ENCODE data around the gene MDM2. TPM values are rescaled to one million over a fixed set of nuclear protein-coding genes. Genes with fewer than 3 reads are reported as not detected.

The MDM2 gene
- total and polyA plus RNA-seq, 2 donors (not counting 1 experiment from before 2014, with no cell fraction given), result 46.6 to 240 TPM

- Histone ChIP-seq H3K27ac (ENCODE audit: insufficient read depth, low read length) (no peak overlapping the region), H3K4me3 (replicated peaks in 1 of 4; ENCODE audit: control extremely low read depth in 1 of 4, insufficient read depth in 1 of 4, low read depth in 3 of 4, low read length in 4 of 4) (no peak overlapping the region), H3K36me3 (ENCODE audit: control insufficient read depth, insufficient read depth, low read length) (no peaks in the 10 kb centered on the region), H4K20me1 (ENCODE audit: control insufficient read depth, extremely low read depth, insufficient read depth, low read length) (no peaks in the 10 kb centered on the region), H3K9ac (ENCODE audit: insufficient read depth, low read length) (no peak overlapping the region), H3K79me2 (ENCODE audit: control insufficient read depth, insufficient read depth, low read length) (no peaks in the 10 kb centered on the region), H3K27me3 (ENCODE audit: control insufficient read depth, insufficient read depth, low read length) (no peaks in the 10 kb centered on the region), H2AFZ (ENCODE audit: low read length) (no peak overlapping the region), H3K4me2 (ENCODE audit: extremely low read depth, insufficient read depth, low read length) (no peak overlapping the region), H3K9me3 (ENCODE audit: control insufficient read depth, insufficient read depth, low read depth, low read length) (no peaks in the 10 kb centered on the region), H3K4me1 (ENCODE audit: control insufficient read depth, extremely low read depth, insufficient read depth, low read length) (no peaks in the 10 kb centered on the region)
- no peak for DNase-seq (ENCODE audit: low read depth in 2 of 2)
- TF ChIP-seq CTCF (conservative IDR thresholded peaks at IDR 0.05 in 1 of 2, IDR thresholded peaks at IDR 0.05 in 1 of 2; ENCODE audit: low read depth in 1 of 2, low read length in 2 of 2) (no peak), EZH2 (IDR thresholded peaks at IDR 0.05; ENCODE audit: low read length, missing control alignments) (no peak)
These were observed 42.3 kb upstream of the MDM2 start for GRCh38 chr12:68765696-68766095.

GRCh38 chr12:68766646-68767045 lies 41.3 kb upstream of the MDM2 start:
- Histone ChIP-seq H4K20me1 (ENCODE audit: control insufficient read depth, extremely low read depth, insufficient read depth, low read length) (no peaks in the 10 kb centered on the region), H3K4me2 (ENCODE audit: extremely low read depth, insufficient read depth, low read length) (no peak overlapping the region), H3K4me3 (replicated peaks in 1 of 4; ENCODE audit: control extremely low read depth in 1 of 4, insufficient read depth in 1 of 4, low read depth in 3 of 4, low read length in 4 of 4) (no peak overlapping the region), H3K27ac (ENCODE audit: insufficient read depth, low read length) (no peak overlapping the region), H3K79me2 (ENCODE audit: control insufficient read depth, insufficient read depth, low read length) (no peaks in the 10 kb centered on the region), H3K9me3 (ENCODE audit: control insufficient read depth, insufficient read depth, low read depth, low read length) (no peaks in the 10 kb centered on the region), H2AFZ (ENCODE audit: low read length) (no peak overlapping the region), H3K36me3 (ENCODE audit: control insufficient read depth, insufficient read depth, low read length) (no peaks in the 10 kb centered on the region), H3K27me3 (ENCODE audit: control insufficient read depth, insufficient read depth, low read length) (no peaks in the 10 kb centered on the region), H3K4me1 (ENCODE audit: control insufficient read depth, extremely low read depth, insufficient read depth, low read length) (no peaks in the 10 kb centered on the region), H3K9ac (ENCODE audit: insufficient read depth, low read length) (no peak overlapping the region)
- DNase-seq (ENCODE audit: low read depth in 2 of 2), result no peak
- TF ChIP-seq CTCF (conservative IDR thresholded peaks at IDR 0.05 in 1 of 2, IDR thresholded peaks at IDR 0.05 in 1 of 2; ENCODE audit: low read depth in 1 of 2, low read length in 2 of 2) (no peak), EZH2 (IDR thresholded peaks at IDR 0.05; ENCODE audit: low read length, missing control alignments) (no peak)

GRCh38 chr12:68767191-68767590 lies 40.8 kb upstream of the MDM2 start:
- Histone ChIP-seq H3K4me3 (replicated peaks in 1 of 4; ENCODE audit: control extremely low read depth in 1 of 4, insufficient read depth in 1 of 4, low read depth in 3 of 4, low read length in 4 of 4) (no peak overlapping the region), H3K79me2 (ENCODE audit: control insufficient read depth, insufficient read depth, low read length) (no peaks in the 10 kb centered on the region), H2AFZ (ENCODE audit: low read length) (no peak overlapping the region), H3K9me3 (ENCODE audit: control insufficient read depth, insufficient read depth, low read depth, low read length) (no peaks in the 10 kb centered on the region), H3K4me2 (ENCODE audit: extremely low read depth, insufficient read depth, low read length) (no peak overlapping the region), H4K20me1 (ENCODE audit: control insufficient read depth, extremely low read depth, insufficient read depth, low read length) (no peaks in the 10 kb centered on the region), H3K4me1 (ENCODE audit: control insufficient read depth, extremely low read depth, insufficient read depth, low read length) (no peaks in the 10 kb centered on the region), H3K9ac (ENCODE audit: insufficient read depth, low read length) (no peak overlapping the region), H3K36me3 (ENCODE audit: control insufficient read depth, insufficient read depth, low read length) (no peaks in the 10 kb centered on the region), H3K27me3 (ENCODE audit: control insufficient read depth, insufficient read depth, low read length) (no peaks in the 10 kb centered on the region), H3K27ac (ENCODE audit: insufficient read depth, low read length) (no peak overlapping the region)
- DNase-seq (ENCODE audit: low read depth in 2 of 2), result no peak
- TF ChIP-seq CTCF (conservative IDR thresholded peaks at IDR 0.05 in 1 of 2, IDR thresholded peaks at IDR 0.05 in 1 of 2; ENCODE audit: low read depth in 1 of 2, low read length in 2 of 2) (no peak), EZH2 (IDR thresholded peaks at IDR 0.05; ENCODE audit: low read length, missing control alignments) (no peak)
